GM23338 (cell line): Measurements from ENCODE around the gene PARD6A.

Experiments used
- CREB1 ChIP-seq: fragments of 250-450 bp; sonication (Bioruptor Pico); IDR thresholded peaks from 2 replicates; pipeline ENCODE4 v1.5.0; 2020; ENCODE audit warnings: low read depth, mild to moderate bottlenecking, moderate library complexity
- EZH2 ChIP-seq: fragments of 200-600 bp; sonication (generic); IDR thresholded peaks from one replicate; pipeline ENCODE4 v1.8.0; 2017; ENCODE audit warnings: antibody characterized with exemption, mild to moderate bottlenecking, low read depth; ENCODE audit not compliant: unreplicated experiment
- EZH2phosphoT487 ChIP-seq: fragments of 200-600 bp; sonication (generic); IDR thresholded peaks from one replicate; pipeline ENCODE4 v1.8.1; 2018; ENCODE audit warnings: antibody characterized with exemption; ENCODE audit not compliant: unreplicated experiment
- NANOG ChIP-seq: IDR thresholded peaks from 2 replicates; pipeline ENCODE4 v1.6.1; 2016; ENCODE audit warnings: antibody characterized with exemption, borderline replicate concordance
- POLR2AphosphoS5 ChIP-seq: IDR thresholded peaks from 2 replicates; pipeline ENCODE4 v1.6.1; 2016; ENCODE audit warnings: antibody characterized with exemption, low read depth
- STAT1 ChIP-seq: IDR thresholded peaks from one replicate; pipeline ENCODE4 v1.6.1; 2016; ENCODE audit warnings: antibody characterized with exemption; ENCODE audit not compliant: unreplicated experiment
- ZNF331 ChIP-seq: fragments of 250-450 bp; sonication (Bioruptor Pico); IDR thresholded peaks from 2 replicates; pipeline ENCODE4 v1.5.0; 2020; ENCODE audit warnings: low read depth, mild to moderate bottlenecking, moderate library complexity
- TF ChIP-seq, protein P1 (sequence below), 2 experiments: fragments of 200-600 bp in 1 of 2; sonication (generic) in 1 of 2; conservative IDR thresholded peaks; 2 replicates each; pipeline versions ENCODE4 v1.5.1 to v1.6.1; 2016 to 2017; ENCODE audit warnings: antibody characterized with exemption in 2 of 2, low read depth in 2 of 2, mild to moderate bottlenecking in 2 of 2, moderate library complexity in 1 of 2
- TF ChIP-seq, protein P2 (sequence below): IDR thresholded peaks from 2 replicates; pipeline ENCODE4 v1.6.1; 2016; ENCODE audit warnings: antibody characterized with exemption
- TF ChIP-seq, protein P3 (sequence below): IDR thresholded peaks from one replicate; pipeline ENCODE4 v1.6.1; 2018; ENCODE audit warnings: antibody characterized with exemption; ENCODE audit not compliant: unreplicated experiment

DNA sequence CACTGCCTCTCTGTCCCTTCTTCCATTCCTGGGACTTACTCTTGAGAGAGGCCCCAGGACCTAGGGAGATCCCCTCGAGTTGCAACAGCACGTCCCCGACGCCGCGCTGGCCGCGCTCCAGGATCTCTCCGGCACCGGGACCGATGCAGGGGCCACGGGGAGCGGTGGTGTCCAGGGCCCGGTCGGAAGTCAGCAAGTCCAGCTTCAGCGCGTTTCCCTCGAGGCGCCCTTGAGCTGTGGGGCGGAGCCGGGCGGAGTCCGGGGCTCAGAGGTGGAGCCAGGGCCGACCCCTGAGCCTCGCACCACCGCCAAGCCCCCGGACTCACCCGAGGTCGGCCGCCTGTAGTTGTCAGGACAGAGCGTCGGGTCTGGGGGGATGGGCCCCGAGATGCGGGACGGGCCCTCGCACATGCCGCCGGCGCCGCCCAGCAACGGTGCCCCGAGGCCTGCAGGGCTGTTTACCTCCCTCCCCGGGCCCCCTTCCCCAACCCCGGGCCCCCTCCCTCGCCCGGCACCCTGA, 5.3 kb downstream of the PARD6A start:
- TF ChIP-seq, protein P1, sequence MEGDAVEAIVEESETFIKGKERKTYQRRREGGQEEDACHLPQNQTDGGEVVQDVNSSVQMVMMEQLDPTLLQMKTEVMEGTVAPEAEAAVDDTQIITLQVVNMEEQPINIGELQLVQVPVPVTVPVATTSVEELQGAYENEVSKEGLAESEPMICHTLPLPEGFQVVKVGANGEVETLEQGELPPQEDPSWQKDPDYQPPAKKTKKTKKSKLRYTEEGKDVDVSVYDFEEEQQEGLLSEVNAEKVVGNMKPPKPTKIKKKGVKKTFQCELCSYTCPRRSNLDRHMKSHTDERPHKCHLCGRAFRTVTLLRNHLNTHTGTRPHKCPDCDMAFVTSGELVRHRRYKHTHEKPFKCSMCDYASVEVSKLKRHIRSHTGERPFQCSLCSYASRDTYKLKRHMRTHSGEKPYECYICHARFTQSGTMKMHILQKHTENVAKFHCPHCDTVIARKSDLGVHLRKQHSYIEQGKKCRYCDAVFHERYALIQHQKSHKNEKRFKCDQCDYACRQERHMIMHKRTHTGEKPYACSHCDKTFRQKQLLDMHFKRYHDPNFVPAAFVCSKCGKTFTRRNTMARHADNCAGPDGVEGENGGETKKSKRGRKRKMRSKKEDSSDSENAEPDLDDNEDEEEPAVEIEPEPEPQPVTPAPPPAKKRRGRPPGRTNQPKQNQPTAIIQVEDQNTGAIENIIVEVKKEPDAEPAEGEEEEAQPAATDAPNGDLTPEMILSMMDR (conservative IDR thresholded peaks at IDR 0.05; ENCODE audit: low read depth in 2 of 2): 0 out of 4 replicates have a peak, but pooled peaks of 1 of the 2 experiments have one; percentile 4
- TF ChIP-seq ZNF331 (CRISPR knock-in tag) (no peak), EZH2 (no peak), NANOG (no peak), CREB1 (CRISPR knock-in tag) (no peak), POLR2AphosphoS5 (peak; percentile 10; the same call in 1 of the 2 replicates), EZH2phosphoT487 (no peak), STAT1 (no peak)
- TF ChIP-seq, protein P2, sequence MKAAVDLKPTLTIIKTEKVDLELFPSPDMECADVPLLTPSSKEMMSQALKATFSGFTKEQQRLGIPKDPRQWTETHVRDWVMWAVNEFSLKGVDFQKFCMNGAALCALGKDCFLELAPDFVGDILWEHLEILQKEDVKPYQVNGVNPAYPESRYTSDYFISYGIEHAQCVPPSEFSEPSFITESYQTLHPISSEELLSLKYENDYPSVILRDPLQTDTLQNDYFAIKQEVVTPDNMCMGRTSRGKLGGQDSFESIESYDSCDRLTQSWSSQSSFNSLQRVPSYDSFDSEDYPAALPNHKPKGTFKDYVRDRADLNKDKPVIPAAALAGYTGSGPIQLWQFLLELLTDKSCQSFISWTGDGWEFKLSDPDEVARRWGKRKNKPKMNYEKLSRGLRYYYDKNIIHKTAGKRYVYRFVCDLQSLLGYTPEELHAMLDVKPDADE: no peak
- TF ChIP-seq, protein P3, sequence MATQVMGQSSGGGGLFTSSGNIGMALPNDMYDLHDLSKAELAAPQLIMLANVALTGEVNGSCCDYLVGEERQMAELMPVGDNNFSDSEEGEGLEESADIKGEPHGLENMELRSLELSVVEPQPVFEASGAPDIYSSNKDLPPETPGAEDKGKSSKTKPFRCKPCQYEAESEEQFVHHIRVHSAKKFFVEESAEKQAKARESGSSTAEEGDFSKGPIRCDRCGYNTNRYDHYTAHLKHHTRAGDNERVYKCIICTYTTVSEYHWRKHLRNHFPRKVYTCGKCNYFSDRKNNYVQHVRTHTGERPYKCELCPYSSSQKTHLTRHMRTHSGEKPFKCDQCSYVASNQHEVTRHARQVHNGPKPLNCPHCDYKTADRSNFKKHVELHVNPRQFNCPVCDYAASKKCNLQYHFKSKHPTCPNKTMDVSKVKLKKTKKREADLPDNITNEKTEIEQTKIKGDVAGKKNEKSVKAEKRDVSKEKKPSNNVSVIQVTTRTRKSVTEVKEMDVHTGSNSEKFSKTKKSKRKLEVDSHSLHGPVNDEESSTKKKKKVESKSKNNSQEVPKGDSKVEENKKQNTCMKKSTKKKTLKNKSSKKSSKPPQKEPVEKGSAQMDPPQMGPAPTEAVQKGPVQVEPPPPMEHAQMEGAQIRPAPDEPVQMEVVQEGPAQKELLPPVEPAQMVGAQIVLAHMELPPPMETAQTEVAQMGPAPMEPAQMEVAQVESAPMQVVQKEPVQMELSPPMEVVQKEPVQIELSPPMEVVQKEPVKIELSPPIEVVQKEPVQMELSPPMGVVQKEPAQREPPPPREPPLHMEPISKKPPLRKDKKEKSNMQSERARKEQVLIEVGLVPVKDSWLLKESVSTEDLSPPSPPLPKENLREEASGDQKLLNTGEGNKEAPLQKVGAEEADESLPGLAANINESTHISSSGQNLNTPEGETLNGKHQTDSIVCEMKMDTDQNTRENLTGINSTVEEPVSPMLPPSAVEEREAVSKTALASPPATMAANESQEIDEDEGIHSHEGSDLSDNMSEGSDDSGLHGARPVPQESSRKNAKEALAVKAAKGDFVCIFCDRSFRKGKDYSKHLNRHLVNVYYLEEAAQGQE: no peak
